Measurements from ENCODE around the gene LZTS3.

GRCh38 chr20:3194617-3195280 lies 21.4 kb upstream of the LZTS3 start:
- TF ChIP-seq CTCF (IDR thresholded peaks at IDR 0.05; ENCODE audit: low read depth, low read length), result no peak
- no peak for TF ChIP-seq EZH2phosphoT487 (IDR thresholded peaks at IDR 0.05; ENCODE audit: low read depth)

Measured in OCI-LY3 (cell line).